HG02884 (cell line): ENCODE results near the gene P2RX2.
"Not testable (repeated sequence)": the region's sequence is repeated elsewhere in the genome, so short reads cannot be mapped to it uniquely, and the experiment has no call there.

Source experiments
- ATAC-seq: cut with Tn5 transposase; IDR thresholded peaks from one replicate; pipeline ENCODE4 v1.9.1; 2021; ENCODE audit warnings: mild to moderate bottlenecking, moderate library complexity; ENCODE audit not compliant: unreplicated experiment

P2RX2 gene

DNA sequence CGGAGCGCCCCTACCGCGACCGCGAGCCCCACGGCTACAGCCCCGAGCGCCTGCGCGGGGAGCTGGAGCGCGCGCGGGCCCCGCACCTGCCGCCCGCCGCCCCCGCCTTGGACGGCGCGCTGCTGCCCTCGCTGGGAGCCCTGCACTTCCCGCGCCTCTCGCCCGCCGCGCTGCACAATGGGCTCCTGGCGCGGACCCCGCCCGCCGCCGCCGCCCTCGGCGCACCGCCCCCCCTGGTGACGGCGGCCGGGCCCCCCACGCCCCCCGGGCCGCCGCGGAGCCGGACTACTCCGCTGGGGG is 35.2 kb upstream of the P2RX2 start:
- ATAC-seq = no peak

DNA sequence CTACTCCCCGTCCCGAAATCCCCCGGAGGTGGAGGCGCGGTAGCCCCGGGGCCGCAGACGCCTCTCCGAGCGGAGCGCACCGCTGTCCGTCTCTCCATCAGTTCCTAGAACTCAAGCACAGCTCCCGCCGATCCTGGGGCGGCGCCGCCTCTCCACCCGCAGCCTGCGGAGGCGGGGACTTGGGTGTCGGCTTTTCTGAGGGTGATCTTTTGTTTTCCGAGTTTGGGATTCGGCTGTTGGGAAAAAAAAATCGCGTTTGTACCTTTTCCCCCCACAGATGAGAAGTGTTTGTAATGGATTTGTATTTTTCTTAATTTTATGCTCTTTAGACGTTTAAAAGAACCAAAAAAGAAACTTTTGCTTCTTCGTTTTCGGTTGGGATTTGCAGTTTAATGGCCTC is 34.8 kb upstream of the P2RX2 start:
- ATAC-seq = no peak

- ATAC-seq = no peak
Observed at GRCh38 chr12:132584429-132584828, 34.1 kb upstream of the P2RX2 start.

DNA sequence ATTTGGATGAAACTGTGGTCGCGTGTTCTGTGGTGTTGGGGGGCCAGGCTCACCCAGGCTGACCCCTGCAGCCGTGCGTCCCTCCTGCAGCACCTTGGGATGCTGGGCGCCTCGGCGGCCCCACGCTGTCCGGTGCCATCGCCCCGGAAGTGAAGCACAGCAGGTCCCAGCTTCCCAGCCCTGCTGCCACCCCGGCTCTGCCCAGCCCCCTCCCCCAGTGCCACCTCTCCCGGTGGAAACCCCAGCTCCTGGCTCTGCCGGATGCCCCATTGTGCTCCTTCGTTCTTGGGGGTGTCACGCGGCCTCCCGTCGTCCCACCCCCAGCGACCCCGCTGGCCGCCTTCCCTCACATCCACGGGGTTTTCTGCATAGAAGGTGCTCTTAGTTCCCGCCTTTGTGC is 33.4 kb upstream of the P2RX2 start:
- ATAC-seq = no peak

GRCh38 chr12:132586929-132587328 is 31.6 kb upstream of the P2RX2 start:
- ATAC-seq = no peak

DNA sequence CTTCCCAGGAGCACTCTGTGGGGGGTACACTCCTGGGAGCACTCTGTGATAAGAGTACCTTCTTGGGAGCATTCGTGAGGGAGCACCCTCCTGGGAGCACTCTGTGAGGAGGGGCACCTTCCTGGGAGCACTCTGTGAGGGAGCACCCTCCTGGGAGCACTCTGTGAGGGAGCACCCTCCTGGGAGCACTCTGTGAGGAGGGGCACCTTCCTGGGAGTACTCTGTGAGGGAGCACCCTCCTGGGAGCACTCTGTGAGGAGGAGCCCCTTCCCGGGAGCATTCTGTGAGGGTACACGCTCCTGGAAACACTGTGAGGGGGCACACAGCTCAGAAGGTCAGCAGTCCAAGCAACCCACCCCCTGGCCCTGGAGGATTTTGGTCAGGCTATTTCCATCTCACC is 30.8 kb upstream of the P2RX2 start:
- ATAC-seq = no peak

DNA sequence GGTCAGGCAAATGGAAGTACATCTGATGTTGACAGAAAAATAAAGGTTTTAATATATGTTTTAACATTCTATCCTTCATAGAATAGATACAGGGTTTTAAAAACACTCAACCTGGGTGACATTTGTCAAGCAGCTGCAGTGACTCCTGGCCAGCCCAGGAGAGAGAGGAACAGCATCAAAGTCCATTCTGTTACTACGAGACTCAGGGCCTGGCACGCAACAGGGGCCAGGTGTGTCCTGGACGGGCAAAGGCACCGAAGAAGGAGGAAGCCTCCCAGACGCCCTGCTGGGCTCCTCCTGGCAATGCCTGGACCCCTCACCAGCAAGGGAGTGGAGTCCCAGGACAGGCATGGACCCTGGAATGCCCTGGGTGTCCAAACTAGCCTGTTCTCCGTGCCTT is 30.3 kb upstream of the P2RX2 start:
- ATAC-seq = no peak

DNA sequence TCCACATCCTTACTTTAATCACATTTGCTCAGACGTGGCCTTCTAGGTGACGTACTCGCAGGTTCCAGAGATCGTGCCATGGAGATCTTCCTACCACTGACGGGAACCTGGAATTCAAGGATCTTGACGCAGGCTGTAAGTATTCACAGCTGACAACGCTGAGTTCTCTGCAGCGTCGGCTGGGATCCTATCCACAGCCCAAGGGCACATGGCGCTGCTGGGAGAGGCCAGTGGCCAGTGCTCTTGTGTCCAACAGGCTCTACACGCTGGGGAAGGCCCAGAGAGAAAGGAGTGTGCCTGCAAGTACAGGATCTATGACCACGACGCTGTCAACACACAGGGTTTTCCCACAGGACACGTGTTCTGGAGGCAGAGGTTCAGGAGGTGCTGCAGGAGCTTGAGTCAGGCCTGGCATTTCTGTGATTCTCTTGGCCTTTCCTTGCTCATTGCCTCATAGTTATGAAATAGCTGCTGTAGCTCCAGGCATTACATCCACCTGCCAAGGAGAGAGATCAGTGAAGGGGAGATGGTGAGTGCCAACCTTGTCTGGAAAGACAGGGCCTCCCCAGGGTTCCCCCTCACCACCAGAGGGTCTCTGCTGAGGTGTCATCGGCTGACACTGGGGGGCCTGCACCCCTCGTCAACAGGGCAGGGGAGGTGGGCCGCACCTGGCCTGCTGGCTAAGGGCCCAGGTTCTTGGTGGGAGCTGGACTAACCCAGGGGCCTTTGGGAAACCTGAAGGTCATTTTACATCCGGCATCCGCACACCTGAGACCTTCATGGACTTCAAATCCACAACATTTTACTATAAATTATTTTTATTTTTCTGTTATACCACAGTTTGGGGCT is 29.5 kb upstream of the P2RX2 start:
- no peak for ATAC-seq

- no peak for ATAC-seq
Observed at GRCh38 chr12:132591107-132591935, 27.3 kb upstream of the P2RX2 start.

- ATAC-seq = no peak
Observed at GRCh38 chr12:132592282-132592970, 26.1 kb upstream of the P2RX2 start.

GRCh38 chr12:132593071-132593470 is 25.5 kb upstream of the P2RX2 start:
- ATAC-seq = no peak

- ATAC-seq = no peak
Observed at GRCh38 chr12:132593521-132593920, 25.1 kb upstream of the P2RX2 start.

DNA sequence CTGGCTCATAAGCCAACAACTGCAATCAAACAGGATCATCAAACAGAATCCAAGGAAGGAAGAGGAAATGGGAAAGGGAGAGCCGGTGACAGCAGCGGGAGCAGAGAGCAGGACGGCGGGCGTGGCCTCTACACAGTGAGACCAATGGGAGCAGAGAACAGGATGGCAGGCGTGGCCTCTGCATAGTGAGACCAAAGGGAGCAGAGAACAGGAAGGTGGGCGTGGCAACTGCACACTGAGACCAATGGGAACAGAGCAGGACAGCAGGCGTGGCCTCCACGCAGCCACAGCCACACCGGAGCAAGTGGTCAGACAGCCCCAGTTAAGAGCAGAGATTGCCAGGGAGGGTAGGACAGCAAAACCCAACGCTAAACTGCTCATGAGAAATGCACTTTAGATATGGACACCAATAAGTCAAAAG is 24.6 kb upstream of the P2RX2 start:
- ATAC-seq = peak; percentile 59

DNA sequence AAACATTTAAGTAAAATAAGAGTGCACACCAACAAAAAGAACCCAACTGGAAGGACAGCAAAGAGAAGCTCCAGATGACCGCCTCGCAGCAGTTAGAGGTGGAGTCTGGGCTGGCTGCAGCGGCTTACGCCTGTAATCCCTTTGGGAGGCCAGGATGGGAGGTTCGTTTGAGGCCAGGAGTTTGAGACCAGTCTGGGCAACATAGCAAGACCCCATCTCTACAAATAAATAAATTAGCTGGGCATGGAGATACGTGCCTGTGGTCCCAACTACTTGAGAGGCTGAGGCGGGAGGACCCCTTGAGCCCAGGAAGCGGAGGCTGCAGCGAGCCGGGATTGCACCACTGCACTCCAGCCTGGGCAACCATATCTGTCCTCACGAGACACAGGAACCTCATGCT is 23.4 kb upstream of the P2RX2 start:
- no peak for ATAC-seq

GRCh38 chr12:132596016-132596415 is 22.6 kb upstream of the P2RX2 start:
- no peak for ATAC-seq

DNA sequence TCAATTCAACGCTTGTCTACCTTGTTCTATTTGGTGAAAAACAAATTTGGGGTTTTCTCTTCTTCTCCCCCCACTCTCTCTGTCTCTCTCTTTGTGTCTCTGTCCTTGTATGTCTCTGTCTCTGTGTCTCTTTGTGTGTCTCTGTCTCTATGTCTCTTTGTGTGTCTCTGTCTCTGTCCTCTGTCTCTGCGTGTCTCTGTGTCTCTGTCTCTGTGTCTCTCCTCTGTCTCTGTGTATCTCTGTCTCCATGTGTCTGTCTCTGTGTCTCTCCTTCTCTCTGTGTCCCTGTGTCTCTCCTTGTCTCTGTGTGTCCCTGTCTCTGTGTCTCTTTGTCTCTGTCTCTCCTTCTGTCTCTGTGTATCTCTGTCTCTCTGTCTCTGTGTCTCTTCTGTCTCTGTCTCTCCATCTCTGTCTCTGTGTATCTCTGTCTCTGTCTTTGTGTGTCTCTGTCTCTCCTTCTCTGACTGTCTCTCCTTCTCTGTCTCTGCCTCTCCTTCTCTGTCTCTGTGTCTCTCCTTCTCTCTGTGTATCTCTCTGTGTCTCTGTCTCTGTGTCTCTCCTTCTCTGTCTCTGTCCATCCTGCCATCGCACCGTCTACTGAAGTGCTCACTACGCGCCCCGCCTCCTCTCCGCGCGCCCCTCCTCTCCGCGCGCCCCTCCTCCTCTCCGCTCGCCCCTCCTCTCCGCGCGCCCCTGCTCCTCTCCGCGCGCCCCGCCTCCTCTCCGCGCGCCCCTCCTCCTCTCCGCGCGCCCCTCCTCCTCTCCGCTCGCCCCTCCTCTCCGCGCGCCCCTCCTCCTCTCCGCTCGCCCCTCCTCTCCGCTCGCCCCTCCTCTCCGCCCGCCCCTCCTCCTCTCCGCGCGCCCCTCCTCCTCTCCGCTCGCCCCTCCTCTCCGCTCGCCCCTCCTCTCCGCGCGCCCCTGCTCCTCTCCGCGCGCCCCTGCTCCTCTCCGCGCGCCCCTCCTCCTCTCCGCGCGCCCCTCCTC is 21.0 kb upstream of the P2RX2 start:
- ATAC-seq = no peak

DNA sequence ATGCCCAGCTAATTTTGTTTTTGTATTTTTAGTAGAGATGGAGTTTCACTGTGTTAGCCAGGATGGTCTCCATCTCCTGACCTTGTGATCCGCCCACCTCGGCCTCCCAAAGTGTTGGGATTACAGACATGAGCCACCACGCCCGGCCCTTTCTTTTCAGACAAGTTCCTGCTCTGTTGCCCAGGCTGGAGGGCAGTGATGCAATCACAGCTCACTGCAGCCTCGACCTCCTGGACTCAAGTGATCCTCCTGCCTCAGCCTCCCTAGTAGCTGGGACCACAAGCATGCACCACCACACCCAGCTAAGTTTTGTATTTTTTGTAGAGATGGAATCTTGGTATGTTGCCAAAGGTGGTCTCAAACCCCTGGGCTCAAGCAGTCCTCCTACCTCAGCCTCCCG is 19.1 kb upstream of the P2RX2 start:
- not testable (repeated sequence) for ATAC-seq

GRCh38 chr12:132600048-132601032 is 18.2 kb upstream of the P2RX2 start:
- ATAC-seq = no peak

GRCh38 chr12:132601171-132601883 is 17.2 kb upstream of the P2RX2 start:
- no peak for ATAC-seq
